Left ventricle myocardium superior (tissue), 1 donor: ENCODE results near the gene PSORS1C1. TPM values are rescaled to one million over a fixed set of nuclear protein-coding genes. Genes with fewer than 3 reads are reported as not detected.

Experiments
- total RNA-seq: library from RNA; stranded (reverse); fragmentation: NEBNext Ultra II Directional; extraction: Animal tissue kit (Norgen Biotek cat#: 25700); gene quantifications from one replicate; pipeline ENCODE4 v1.2.1, GENCODE V29; 2021
- donor health status: DM: no; HTN: yes; CAD: no; lungs with severe emphysema.

Gene PSORS1C1
- total RNA-seq, 1 donor from 2014 or later = 1.5 TPM

Other genes starting within 250 kb of the PSORS1C1 start
- 25.7 TPM for gene DDR1, start 230.3 kb upstream of the PSORS1C1 start, total RNA-seq
- gene GTF2H4, start 206.6 kb upstream of the PSORS1C1 start, total RNA-seq = 21.4 TPM
- 18.2 TPM for gene VARS2, start 200.6 kb upstream of the PSORS1C1 start, total RNA-seq
- gene SFTA2, start 182.6 kb upstream of the PSORS1C1 start, total RNA-seq = not detected
- not detected for gene MUCL3, start 173.8 kb upstream of the PSORS1C1 start, total RNA-seq
- gene MUC21, start 131.1 kb upstream of the PSORS1C1 start, total RNA-seq = not detected
- gene MUC22, start 104.3 kb upstream of the PSORS1C1 start, total RNA-seq = 0.22 TPM
- not detected for gene C6orf15, start 2.2 kb upstream of the PSORS1C1 start, total RNA-seq
- gene CDSN, start 5.6 kb downstream of the PSORS1C1 start, total RNA-seq = not detected
- gene PSORS1C2, start 24.3 kb downstream of the PSORS1C1 start, total RNA-seq = not detected
- 11.2 TPM for gene CCHCR1, start 43.0 kb downstream of the PSORS1C1 start, total RNA-seq
- 5.6 TPM for gene TCF19, start 43.8 kb downstream of the PSORS1C1 start, total RNA-seq
- 0.67 TPM for gene POU5F1, start 55.9 kb downstream of the PSORS1C1 start, total RNA-seq
- 167 TPM for gene HLA-C, start 157.3 kb downstream of the PSORS1C1 start, total RNA-seq
- gene HLA-B, start 242.4 kb downstream of the PSORS1C1 start, total RNA-seq = 431 TPM